GM21367 (cell line): ENCODE measurements around the gene CYB5D1.

Experiments used
- ATAC-seq: cut with Tn5 transposase; IDR thresholded peaks from one replicate; pipeline ENCODE4 v1.9.1; 2021; ENCODE audit not compliant: unreplicated experiment

Gene CYB5D1

GRCh38 chr17:7833795-7834541 lies 23.8 kb upstream of the CYB5D1 start, which contains the start of gene KDM6B:
Gene KDM6B (plus strand): TSS chr17:7834217. CDS start chr17:7845555, 11,338 bp downstream.
- ATAC-seq, result peak; percentile 33

DNA sequence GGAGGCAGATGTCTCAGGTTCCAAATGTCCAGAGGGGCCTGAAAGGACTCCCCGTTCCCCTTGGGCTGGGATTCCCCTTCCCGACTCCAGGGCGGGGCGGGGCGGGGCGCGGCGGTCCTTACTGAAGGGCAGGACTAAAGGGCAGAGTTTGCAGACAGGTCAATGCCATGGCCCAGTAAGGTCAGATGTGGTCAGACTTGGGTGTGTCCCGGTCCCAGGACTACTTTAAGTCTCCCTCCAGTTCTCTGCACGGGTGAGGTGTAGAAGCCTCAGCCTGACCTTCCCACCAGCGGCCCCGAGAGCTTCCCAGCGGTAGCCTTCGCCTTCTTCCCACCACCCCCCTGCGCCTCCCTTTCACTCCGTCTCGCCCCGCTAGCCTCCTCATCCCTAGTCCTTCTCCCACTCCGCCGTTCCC lies 23.3 kb upstream of the CYB5D1 start:
- no peak for ATAC-seq

GRCh38 chr17:7834957-7835813 lies 22.6 kb upstream of the CYB5D1 start:
- ATAC-seq, result peak; percentile 35

DNA sequence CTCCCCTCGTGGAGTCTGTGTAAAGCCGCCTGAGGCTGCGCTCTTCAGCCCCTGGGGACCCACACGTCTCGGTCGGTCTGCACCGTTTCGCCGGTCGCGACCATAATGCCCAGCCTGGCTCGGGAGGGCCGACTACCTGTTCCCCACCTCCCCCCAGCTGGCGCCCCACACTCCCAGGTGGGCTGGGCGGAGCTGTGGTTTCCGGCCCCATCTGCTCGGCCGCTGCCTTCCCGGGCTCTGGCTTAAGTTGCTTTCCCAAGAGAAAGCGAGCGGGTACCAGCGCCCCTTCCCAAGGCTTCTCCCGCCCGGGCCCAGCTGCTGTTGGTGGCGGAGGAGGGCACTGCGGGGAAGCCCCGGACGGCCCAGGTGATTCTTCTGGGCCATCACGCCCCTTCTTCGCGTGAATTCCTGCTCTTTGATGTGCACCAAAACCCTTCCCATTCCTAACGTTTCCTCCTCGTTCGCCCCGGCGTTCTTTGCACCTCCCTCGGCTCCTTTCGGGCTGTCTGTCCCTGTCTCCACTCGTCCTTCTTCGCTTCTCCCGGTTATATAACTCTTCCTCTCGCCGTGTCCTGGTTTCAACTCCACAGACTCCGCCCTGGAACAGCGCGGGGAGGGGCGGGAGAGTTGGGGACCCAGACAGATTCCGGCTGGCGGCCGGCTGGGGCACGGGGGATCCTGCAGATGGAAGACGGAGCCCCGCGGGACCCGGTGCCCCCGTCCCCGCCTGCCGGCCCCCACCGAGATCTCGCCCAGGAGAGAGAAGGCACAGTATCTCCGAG lies 21.8 kb upstream of the CYB5D1 start:
- peak; percentile 14 for ATAC-seq

- no peak for ATAC-seq
Measured at GRCh38 chr17:7836596-7837407, 21.0 kb upstream of the CYB5D1 start.

DNA sequence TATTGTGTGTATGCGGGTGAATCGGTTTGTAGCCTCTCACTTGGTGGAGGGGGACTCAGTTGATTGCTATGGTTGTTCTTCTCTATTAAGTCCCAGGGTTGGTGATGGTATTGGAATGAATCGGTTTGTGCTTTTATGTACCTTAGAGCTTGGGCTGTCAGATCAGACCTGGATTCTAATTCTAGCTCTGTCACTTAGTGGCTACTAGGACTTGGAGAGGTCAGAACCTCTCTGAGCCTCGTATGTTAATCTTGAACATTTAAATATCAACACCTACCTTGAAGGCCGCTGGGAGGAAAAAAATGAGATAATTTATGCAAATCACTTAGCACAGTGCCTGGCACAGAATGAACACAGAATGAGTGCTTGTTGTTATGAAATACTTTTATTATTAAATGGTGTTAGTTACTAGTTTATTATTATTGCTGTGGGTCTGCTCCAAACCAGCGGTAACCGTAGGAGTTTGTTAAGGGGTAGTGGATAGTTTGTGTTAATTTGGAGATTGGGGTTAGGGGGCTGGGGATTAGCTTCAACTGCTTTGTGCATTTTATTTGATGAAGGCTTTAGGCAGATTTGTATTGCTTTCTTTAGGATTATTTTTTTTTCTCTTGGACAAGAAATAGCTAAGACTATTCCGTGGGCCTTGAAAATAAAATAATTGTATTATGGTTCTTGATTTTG lies 20.3 kb upstream of the CYB5D1 start:
- no peak for ATAC-seq

GRCh38 chr17:7838090-7839075 lies 19.4 kb upstream of the CYB5D1 start:
- ATAC-seq, result no peak

DNA sequence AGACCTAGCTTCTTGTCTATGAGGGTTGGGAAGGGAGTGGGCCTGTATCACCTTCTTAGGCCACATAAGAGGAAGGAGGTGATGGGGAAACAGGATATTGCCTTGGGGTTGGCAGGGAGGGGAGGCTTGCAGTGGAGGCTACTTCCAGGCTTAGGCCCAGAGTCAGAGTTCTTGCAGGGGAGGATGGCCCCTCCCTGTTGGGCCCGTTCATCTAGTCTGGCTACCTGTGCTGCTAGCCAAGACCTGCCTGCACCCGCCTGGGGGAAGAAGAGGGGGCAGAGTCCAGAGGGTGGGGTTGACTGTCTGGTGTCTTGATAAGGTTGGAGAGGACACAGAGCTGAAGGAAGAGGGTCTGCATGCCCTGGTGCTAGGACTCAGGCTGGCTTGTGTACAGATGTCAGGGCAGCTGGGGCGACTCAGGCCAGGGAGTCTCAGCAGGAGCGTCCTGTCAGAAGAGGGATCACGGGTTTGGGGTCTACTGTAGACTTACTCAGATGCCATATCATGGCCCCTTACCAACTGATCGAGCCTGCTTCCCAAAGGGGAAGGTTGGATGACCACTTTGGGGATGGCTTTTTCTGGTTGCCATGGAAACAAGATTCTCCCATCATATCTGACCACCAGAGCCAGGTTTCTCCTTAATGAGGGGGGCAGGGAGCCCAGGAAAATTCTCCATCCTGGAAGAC lies 18.5 kb upstream of the CYB5D1 start:
- ATAC-seq, result no peak

DNA sequence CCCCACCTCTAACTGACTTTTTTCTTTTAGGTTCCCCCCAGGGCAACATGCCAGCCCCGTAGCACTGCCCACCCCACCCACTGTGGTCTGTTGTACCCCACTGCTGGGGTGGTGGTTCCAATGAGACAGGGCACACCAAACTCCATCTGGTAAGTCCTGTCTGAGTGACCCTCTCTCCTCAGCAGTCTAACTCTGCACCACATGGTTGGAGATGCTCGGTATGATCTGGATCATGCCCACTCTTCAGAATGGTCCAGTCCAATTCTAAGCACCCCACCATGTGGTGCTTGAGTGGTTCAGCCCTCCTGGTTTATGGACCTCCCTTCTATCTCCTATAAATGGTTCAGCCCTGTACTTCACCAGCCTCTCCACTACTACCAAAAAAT lies 17.9 kb upstream of the CYB5D1 start:
- no peak for ATAC-seq

DNA sequence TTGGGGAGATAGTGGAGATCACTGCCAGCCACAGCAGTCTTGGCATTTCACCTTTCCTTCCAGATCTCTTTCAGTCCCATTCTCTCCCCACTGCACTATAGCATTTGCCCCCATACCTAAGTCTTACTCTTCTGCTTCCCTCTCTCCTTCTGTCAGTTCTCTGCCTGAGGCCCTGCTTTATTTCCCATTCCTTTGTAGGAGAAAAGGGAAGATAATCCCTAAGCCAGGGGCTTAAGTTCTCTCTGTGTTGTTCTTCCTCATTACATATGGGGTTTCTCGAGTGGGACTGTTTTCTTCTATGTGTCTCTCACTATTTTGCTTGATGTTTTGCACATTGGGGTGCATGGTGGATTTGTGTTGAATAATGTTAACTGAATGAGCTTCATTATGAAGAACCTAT lies 17.4 kb upstream of the CYB5D1 start:
- ATAC-seq, result no peak

- no peak for ATAC-seq
Measured at GRCh38 chr17:7840875-7841274, 16.9 kb upstream of the CYB5D1 start.

- no peak for ATAC-seq
Measured at GRCh38 chr17:7841396-7841914, 16.3 kb upstream of the CYB5D1 start.

- ATAC-seq, result no peak
Measured at GRCh38 chr17:7841915-7842379, 15.9 kb upstream of the CYB5D1 start.

DNA sequence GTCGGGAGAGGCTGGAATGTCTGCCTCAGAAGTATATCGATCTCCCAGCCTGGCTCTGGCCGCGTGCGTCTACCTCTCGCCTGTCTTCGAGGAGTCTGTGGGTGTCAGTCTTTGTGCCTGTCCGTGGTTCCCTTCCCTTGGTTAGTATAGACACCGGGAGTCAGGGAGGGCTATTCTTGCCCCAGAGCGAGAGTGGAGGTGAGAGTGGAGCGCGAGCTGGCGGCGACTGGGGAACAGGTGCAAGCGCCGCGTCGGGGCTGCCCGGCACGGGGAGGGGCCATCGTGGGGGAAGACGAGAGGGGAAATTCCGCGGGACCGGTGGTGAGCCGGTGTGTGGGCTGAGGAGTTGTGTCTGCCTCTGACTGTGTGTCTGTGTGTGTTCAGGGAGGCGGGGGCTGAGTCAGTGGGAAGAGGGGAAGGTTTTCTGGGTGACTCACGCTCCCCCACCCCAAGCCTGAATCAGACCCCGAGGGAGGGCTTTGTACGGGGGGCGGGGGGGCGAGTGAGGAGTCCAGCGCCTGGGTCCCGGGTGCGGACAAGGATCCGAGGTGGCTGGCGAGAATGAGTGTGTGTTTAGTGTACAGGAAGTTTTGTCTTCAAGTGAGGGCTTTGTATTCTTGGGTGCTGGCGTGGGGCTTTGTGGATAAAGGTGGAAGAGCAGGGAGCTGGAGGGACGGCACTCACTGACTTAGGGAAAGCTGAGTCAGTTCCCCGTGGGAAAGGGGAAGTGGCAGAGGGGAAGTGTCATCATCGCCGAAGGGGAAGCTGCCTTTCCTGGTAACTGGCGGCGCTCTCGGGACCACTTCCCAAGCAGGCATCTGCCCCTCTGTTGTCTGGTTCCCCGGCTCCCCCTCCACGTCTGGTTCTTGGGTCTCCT lies 15.2 kb upstream of the CYB5D1 start:
- no peak for ATAC-seq

GRCh38 chr17:7843257-7843535 lies 14.6 kb upstream of the CYB5D1 start:
- ATAC-seq, result no peak

DNA sequence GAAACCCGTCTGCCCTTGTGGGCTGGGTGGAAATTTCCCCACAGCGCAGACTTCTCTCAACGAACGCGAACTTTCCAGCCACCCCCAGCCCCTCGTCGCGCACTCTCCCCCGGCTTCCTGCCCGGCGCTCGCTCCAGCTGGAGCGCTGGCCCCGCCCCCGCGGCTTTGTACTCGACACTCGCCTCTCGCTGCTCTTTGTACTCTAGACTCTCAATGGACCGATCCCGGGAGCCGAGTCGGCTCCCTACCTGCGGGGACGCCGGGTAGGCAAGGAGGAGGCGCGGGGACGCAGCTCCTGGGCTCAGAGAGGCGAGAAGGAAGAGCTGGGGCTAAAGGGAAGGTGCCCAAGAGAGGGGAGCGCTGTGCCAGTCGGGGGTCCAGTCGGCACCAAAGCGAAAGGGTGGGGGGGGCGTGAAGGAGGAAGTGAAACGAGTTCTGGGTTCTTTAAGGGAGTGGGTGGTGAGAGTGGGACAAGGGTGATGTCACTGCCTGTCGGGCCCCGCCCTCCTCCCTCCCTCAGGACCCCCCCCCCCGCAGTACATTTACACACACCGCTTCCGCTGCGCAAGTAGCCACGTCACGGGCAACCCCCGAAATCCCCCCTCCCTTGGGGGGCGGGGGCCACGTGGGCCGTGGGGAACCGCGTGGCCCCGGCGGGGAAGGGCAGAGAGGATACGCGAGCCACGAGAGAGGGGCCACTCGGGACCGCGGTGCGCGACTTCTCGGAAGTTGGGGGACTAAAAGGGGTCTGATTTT lies 14.1 kb upstream of the CYB5D1 start:
- ATAC-seq, result no peak
